OCI-LY3 (cell line): Measurements from ENCODE around the gene WDPCP.
A peak's percentile ranks its signal among the peaks of the same experiment; 100 is the strongest.

Source experiments
- H2AFZ ChIP-seq: fragments of 200-600, 300-600 bp; shearing (Covaris generic); 2 replicates; pipeline ENCODE4 v1.6.0; 2014; ENCODE audit warnings: antibody characterized with exemption, low read depth, low read length
- H3K27ac ChIP-seq: fragments of 200-600, 300-600 bp; sonication (generic); 2 replicates; pipeline ENCODE4 v1.5.1; 2014; ENCODE audit warnings: mild to moderate bottlenecking, low read length, moderate library complexity, mixed read lengths
- H3K27me3 ChIP-seq: fragments of 200-600, 300-600 bp; sonication (generic); 2 replicates; pipeline ENCODE4 v1.6.1; 2014; ENCODE audit warnings: low read depth, low read length, mixed read lengths
- H3K36me3 ChIP-seq: fragments of 200-600, 300-600 bp; sonication (generic); replicated peaks from 2 replicates; pipeline ENCODE3; 2014; ENCODE audit warnings: low read depth, low read length, mixed read lengths
- H3K4me1 ChIP-seq: fragments of 300-600, 200-600 bp; sonication (generic); 2 replicates; pipeline ENCODE4 v1.6.1; 2014; ENCODE audit warnings: low read length, mixed read lengths
- H3K4me2 ChIP-seq: fragments of 200-600, 300-600 bp; sonication (generic); 2 replicates; pipeline ENCODE4 v1.6.1; 2014; ENCODE audit warnings: low read length, mixed read lengths
- H3K4me3 ChIP-seq: fragments of 300-600, 200-600 bp; sonication (generic); 2 replicates; pipeline ENCODE4 v1.5.1; 2014; ENCODE audit warnings: antibody characterized with exemption, mild to moderate bottlenecking, low read length, moderate library complexity
- H3K79me2 ChIP-seq: fragments of 300-600, 200-600 bp; shearing (Covaris generic); 2 replicates; pipeline ENCODE4 v1.6.1; 2014; ENCODE audit warnings: mild to moderate bottlenecking, low read length, mixed read lengths
- H3K9ac ChIP-seq: fragments of 300-600, 200-600 bp; shearing (Covaris generic); 2 replicates; pipeline ENCODE4 v1.6.0; 2014; ENCODE audit warnings: mild to moderate bottlenecking, low read length, moderate library complexity
- H3K9me3 ChIP-seq: fragments of 200-600, 300-600 bp; shearing (Covaris generic); 2 replicates; pipeline ENCODE4 v1.6.1; 2014; ENCODE audit warnings: low read length, mixed read lengths; ENCODE audit not compliant: insufficient read depth
- H4K20me1 ChIP-seq: fragments of 200-600, 300-600 bp; sonication (generic); 2 replicates; pipeline ENCODE4 v1.6.1; 2016; ENCODE audit warnings: low read length, mixed read lengths; ENCODE audit not compliant: insufficient read depth
- CTCF ChIP-seq: fragments of 200-600, 300-600 bp; sonication (generic); IDR thresholded peaks from 2 replicates; pipeline ENCODE4 v1.5.1; 2014; ENCODE audit warnings: antibody characterized with exemption, low read length, low read depth
- EZH2phosphoT487 ChIP-seq: fragments of 200-600 bp; shearing (Covaris generic); IDR thresholded peaks from 2 replicates; pipeline ENCODE4 v1.6.1; 2018; ENCODE audit warnings: antibody characterized with exemption, mixed run types, low read depth

WDPCP gene

DNA sequence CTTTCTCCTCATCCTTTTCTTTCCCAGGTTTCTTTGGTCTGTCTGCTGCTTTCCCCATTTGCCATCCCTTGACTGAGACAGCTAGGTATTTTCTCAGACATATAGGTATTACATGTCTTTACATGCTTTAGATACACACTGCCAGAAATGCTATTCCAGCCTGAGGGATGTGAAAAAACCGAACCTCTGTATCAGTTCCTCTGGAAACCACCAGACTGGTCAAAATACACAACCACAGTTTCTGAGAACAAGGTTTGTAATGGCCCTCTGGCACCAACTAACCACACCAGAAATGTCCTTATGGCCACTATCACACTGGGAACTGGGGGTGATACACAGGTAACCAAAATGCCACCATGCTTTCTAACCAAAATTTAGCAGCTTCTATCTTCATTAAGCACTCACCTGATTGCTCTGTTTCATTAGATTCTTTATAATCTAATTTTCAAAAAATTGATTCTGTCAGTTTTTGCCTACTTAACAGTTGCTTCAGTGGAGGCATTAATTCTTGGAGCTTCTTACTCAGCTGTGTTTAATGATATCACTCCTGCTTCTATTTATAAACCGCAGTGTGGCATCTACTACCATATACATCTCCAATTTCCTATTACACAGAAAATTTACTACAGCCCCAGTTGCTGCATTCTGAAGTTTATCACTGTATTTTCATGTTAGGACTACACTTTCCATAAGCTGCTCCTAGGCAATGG is 243.5 kb downstream of the WDPCP start:
- TF ChIP-seq EZH2phosphoT487 (no peak), CTCF (no peak)
- Histone ChIP-seq H2AFZ (no peak overlapping the region), H3K27ac (peak overlapping the region; percentile 69), H3K27me3 (no peaks in the 10 kb centered on the region), H3K36me3 (peaks cover 6% of the 10 kb centered on the region), H3K4me2 (peak overlapping the region; percentile 56), H3K4me3 (peak overlapping the region; percentile 13), H3K4me1 (peaks cover 23% of the 10 kb centered on the region), H3K9ac (0 out of 2 replicates have a peak overlapping the region, but pooled peaks have one; percentile 3), H3K79me2 (no peaks in the 10 kb centered on the region), H4K20me1 (no peaks in the 10 kb centered on the region), H3K9me3 (peaks cover 10% of the 10 kb centered on the region; the same call in 1 of the 2 replicates)

DNA sequence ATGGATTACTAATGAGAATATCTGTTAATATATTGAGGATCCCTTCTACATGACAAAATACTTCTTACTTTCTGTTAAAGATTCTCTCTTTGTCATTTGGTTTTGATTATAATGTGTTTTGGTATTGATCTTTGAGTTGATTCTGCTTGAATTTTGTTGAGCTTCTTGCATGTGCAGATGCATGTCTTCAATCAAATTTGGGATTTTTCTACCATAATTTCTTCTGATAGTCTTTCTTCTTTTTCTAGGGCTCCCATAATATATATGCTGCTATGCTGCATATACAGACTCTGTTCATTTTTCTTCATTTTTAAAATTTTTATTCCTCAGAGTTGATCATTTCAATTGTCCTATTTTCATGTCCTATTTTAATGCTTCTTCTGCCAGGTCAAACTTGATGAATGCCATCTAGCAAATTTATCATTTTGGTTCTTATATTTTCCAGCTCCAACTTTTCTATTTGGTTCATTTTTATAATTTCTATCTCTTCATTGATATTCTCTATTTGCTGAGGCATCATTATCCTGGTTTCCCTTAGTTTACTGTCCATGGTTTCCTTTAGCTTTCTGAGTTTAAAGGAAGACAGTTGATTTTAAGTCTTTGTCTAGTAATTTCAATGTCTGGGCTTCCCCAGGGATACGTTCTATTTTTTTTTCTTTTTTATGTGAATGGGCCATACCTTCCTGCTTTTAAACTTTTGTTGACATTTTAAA is 244.7 kb downstream of the WDPCP start:
- Histone ChIP-seq H3K4me1 (peaks cover 23% of the 10 kb centered on the region), H3K36me3 (peaks cover 6% of the 10 kb centered on the region), H3K27me3 (no peaks in the 10 kb centered on the region), H3K4me2 (no peak overlapping the region), H3K9me3 (peaks cover 10% of the 10 kb centered on the region; the same call in 1 of the 2 replicates), H3K27ac (no peak overlapping the region), H4K20me1 (no peaks in the 10 kb centered on the region), H2AFZ (no peak overlapping the region), H3K79me2 (no peaks in the 10 kb centered on the region), H3K9ac (no peak overlapping the region), H3K4me3 (no peak overlapping the region)
- TF ChIP-seq CTCF (no peak), EZH2phosphoT487 (no peak)

- Histone ChIP-seq H3K4me1 (peaks cover 19% of the 10 kb centered on the region), H3K79me2 (no peaks in the 10 kb centered on the region), H3K36me3 (peaks cover 6% of the 10 kb centered on the region), H3K9ac (no peak overlapping the region), H3K27ac (no peak overlapping the region), H4K20me1 (no peaks in the 10 kb centered on the region), H2AFZ (no peak overlapping the region), H3K9me3 (peaks cover 10% of the 10 kb centered on the region; the same call in 1 of the 2 replicates), H3K27me3 (no peaks in the 10 kb centered on the region), H3K4me3 (no peak overlapping the region), H3K4me2 (no peak overlapping the region)
- TF ChIP-seq EZH2phosphoT487 = no peak
- TF ChIP-seq CTCF = no peak
These were observed 247.8 kb downstream of the WDPCP start for GRCh38 chr2:63340443-63340842.

DNA sequence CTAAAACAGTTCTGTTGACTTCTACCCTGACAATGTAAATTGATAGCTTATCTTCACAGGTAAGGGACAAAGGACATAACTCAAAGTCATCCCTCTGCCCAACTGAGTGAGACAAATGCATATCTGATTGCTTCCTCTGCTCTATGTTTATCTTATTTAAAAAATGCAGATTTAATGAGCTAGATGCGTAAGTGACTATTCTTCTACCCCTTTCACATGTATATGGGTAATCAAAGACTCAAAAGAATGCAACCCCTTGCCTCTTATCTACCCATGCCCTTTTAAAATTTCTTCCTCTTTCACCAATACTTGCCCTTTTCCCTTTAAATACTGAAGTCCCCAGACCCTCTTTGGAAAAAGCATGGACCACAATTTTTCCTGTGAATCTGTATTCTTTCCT is 253.4 kb downstream of the WDPCP start:
- Histone ChIP-seq H3K4me3 (no peak overlapping the region), H3K27ac (no peak overlapping the region), H3K27me3 (no peaks in the 10 kb centered on the region), H3K9me3 (no peaks in the 10 kb centered on the region), H3K4me1 (peaks cover 6% of the 10 kb centered on the region; the same call in 1 of the 2 replicates), H3K36me3 (no peaks in the 10 kb centered on the region), H3K79me2 (no peaks in the 10 kb centered on the region), H3K9ac (no peak overlapping the region), H3K4me2 (no peak overlapping the region), H2AFZ (no peak overlapping the region), H4K20me1 (no peaks in the 10 kb centered on the region)
- TF ChIP-seq CTCF (no peak), EZH2phosphoT487 (no peak)
